ENCODE data around the gene TSPAN18.

- TF ChIP-seq POLR2A (IDR thresholded peaks at IDR 0.05; ENCODE audit: low read length) (no peak), GATA1 (IDR thresholded peaks at IDR 0.05; ENCODE audit: low read depth, low read length) (no peak)
Measured at GRCh38 chr11:44774731-44775130, 48.0 kb downstream of the TSPAN18 start.

All from erythroblast (primary cell).